Ovary (tissue), 3 donors: ENCODE results near the gene VWCE.

Experiments used
- EP300 ChIP-seq: sonication (generic); formaldehyde crosslinking; IDR thresholded peaks from one replicate; pipeline ENCODE4 v1.6.1; 2017; ENCODE audit warnings: antibody characterized with exemption
- POLR2A ChIP-seq: fragments of 450-650 bp; IDR thresholded peaks from one replicate; pipeline ENCODE4 v1.6.1; 2017; ENCODE audit warnings: antibody characterized with exemption, mild to moderate bottlenecking, moderate library complexity
- TF ChIP-seq, protein P1 (sequence below), 3 donors: fragments of 450-650 bp in 2 of 3; fragments of 200-600 bp in 1 of 3; IDR thresholded peaks; one replicate each; pipeline versions ENCODE4 v1.5.1 to v1.8.0; 2016 to 2022; ENCODE audit warnings: antibody characterized with exemption in 3 of 3, mild to moderate bottlenecking in 1 of 3
- donor health status: DM: no; HTN: no; CAD: no.

DNA sequence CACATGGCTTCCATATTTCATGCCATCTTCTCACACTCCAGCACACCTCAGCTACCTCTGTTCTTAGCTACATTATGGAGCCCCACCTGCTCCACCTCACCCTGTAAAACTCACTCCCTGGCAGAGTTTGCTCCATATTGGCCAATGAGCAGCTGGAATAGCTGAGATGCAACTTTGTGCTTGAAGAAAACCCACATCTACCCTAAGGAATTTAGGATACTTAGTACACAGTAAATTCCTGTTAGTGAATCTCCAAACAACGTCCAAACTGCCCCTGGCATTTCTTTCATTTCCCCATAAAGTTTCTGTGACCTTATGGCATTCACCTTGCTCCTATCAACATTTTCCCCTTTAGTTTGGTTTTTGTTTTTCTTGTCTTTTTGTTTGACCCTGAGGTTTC is 2.2 kb upstream of the VWCE start:
- TF ChIP-seq, protein P1, sequence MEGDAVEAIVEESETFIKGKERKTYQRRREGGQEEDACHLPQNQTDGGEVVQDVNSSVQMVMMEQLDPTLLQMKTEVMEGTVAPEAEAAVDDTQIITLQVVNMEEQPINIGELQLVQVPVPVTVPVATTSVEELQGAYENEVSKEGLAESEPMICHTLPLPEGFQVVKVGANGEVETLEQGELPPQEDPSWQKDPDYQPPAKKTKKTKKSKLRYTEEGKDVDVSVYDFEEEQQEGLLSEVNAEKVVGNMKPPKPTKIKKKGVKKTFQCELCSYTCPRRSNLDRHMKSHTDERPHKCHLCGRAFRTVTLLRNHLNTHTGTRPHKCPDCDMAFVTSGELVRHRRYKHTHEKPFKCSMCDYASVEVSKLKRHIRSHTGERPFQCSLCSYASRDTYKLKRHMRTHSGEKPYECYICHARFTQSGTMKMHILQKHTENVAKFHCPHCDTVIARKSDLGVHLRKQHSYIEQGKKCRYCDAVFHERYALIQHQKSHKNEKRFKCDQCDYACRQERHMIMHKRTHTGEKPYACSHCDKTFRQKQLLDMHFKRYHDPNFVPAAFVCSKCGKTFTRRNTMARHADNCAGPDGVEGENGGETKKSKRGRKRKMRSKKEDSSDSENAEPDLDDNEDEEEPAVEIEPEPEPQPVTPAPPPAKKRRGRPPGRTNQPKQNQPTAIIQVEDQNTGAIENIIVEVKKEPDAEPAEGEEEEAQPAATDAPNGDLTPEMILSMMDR (IDR thresholded peaks at IDR 0.05), result no peak
- no peak for TF ChIP-seq POLR2A
- no peak for TF ChIP-seq EP300
